ENCODE measurements around the gene LHFPL2. TPM values are rescaled to one million over a fixed set of nuclear protein-coding genes. Genes with fewer than 3 reads are reported as not detected.
"Not testable (repeated sequence)": the region's sequence is repeated elsewhere in the genome, so short reads cannot be mapped to it uniquely, and the experiment has no call there.

LHFPL2 gene
- total RNA-seq, 1 experiment from 2014 or later: 57.2 TPM

DNA sequence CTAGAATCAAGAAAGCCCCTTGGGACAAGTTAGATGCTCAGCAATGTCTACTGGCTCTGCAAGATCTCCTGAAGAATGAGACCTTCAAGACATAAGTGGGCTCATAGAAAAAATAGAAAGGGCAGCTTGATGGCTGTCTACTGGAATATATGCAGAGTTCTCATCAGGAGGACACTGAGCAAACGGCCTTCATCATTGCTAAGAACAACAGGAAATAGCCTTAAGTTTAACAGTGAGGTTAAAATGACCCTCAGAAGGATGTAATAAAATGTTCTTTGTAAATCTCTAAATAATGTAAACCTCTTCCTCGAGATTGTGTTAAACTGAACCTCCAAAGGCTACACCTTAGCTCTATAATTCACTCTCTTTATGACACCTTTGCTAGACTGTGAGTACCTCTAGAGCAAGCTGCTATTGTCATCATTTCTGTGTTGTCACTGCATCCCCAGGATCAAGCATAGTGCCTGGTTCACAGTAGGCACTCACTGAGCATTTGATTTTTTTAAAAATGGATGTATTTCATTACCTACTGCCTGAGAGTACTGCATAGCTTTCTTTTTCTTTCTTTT is 22.2 kb upstream of the LHFPL2 start:
- DNase-seq (ENCODE audit: low read depth, low spot score): no peak
- in situ Hi-C loops (cut with HindIII; ENCODE audit: low pct_unique_long_range_greater_than_20kb, low sequenced_read_pairs): no loop called here

DNA sequence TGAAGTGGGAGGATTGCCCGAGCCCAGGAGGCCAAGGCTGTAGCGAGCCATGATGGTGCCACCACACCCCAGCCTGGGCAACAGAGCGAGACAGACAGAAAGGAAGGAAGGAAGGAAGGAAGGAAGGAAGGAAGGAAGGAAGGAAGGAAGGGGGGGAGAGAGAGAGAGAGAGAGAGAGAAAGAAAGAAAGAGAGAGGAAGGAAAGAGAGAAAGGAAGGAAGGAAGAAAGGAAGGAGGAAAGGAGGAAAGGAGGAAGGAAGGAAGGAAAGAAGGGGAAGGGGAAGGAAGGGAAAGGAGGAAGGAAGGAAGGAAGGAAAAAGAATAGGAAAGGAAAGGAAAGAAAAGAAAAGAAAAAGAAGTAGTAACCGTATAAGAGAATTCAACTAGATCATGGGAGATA is 20.8 kb upstream of the LHFPL2 start:
- in situ Hi-C loops (cut with HindIII; ENCODE audit: low pct_unique_long_range_greater_than_20kb, low sequenced_read_pairs): no loop called here
- no peak for DNase-seq (ENCODE audit: low read depth, low spot score)

DNA sequence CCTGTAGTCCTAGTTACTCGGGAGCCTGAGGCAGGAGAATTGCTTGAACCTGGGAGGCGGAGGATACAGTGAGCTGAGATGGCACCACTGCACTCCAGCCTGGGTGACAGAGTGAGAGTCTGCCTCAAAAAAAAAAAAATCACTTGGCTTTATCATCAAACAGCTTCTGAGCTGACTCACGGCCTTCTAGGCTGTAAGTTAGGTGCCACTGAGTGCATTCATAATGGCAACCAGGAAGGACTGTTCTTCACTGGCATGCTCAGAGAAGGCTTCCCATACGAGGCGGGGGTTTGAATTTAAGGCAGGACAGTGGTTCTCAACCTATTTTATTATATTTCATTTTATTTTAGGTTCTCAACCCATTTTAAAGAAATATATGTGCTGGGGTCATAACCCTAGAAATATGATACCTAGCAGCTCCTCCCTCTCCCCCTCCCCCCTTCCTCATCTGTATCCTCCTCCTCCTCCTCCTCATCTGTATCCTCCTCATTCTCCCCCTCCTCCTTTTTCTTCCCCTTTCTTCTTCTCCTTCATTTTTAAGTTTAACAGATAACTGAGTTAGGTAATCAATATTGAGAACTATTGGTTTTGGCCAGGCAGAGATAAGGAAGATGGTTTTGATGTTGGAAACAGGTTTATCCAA is 19.0 kb upstream of the LHFPL2 start:
- DNase-seq (ENCODE audit: low read depth, low spot score): no peak
- in situ Hi-C loops (cut with HindIII; ENCODE audit: low pct_unique_long_range_greater_than_20kb, low sequenced_read_pairs): no loop called here

DNA sequence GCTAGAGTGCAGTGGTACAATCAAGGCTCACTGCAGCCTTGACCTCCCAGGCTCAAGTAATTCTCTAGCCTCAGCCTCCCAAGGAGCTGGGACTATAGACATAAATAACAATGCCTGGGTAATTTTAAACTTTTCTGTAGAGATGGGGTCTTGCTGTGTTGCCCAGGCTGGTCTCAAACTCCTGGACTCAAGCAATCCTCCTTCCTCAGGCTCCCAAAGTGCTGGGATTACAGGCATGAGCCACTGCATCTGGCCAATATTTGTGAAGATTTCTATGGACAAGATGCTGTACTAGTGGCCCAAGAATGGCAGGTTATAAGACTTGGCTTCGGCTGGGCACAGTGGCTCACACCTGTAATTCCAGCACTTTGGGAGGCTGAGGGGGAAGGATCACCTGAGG is 18.4 kb upstream of the LHFPL2 start:
- DNase-seq (ENCODE audit: low read depth, low spot score); in situ Hi-C loops (cut with HindIII; ENCODE audit: low pct_unique_long_range_greater_than_20kb, low sequenced_read_pairs): not testable (repeated sequence)

DNA sequence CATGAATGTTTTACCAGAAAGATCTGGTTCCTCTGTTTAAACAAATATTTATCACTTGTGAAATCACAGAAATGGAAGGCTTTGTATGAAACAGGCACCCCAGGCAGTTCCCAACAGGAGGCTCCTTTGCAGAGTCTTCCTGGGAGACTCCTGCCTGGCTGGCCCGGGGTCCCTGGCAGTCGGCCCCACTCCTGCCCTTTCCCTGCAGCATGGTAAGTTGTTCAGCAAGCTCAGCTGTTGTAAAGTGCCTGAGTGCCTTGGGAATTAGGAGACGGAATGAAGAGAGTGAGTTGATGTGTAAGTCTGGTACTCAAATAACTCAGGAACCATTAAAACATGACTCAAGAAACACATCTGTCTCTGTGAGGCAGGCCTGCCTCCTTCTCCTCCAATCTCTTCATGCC is 17.5 kb upstream of the LHFPL2 start:
- in situ Hi-C loops (cut with HindIII; ENCODE audit: low pct_unique_long_range_greater_than_20kb, low sequenced_read_pairs): no loop called here
- DNase-seq (ENCODE audit: low read depth, low spot score): no peak

GRCh38 chr5:78665534-78665933 is 17.0 kb upstream of the LHFPL2 start:
- in situ Hi-C loops (cut with HindIII; ENCODE audit: low pct_unique_long_range_greater_than_20kb, low sequenced_read_pairs): no loop called here
- DNase-seq (ENCODE audit: low read depth, low spot score): no peak

GRCh38 chr5:78662323-78662722 is 13.8 kb upstream of the LHFPL2 start:
- DNase-seq (ENCODE audit: low read depth, low spot score): no peak
- in situ Hi-C loops (cut with HindIII; ENCODE audit: low pct_unique_long_range_greater_than_20kb, low sequenced_read_pairs): no loop called here

GRCh38 chr5:78661691-78662090 is 13.1 kb upstream of the LHFPL2 start:
- no peak for DNase-seq (ENCODE audit: low read depth, low spot score)
- in situ Hi-C loops (cut with HindIII; ENCODE audit: low pct_unique_long_range_greater_than_20kb, low sequenced_read_pairs): no loop called here

DNA sequence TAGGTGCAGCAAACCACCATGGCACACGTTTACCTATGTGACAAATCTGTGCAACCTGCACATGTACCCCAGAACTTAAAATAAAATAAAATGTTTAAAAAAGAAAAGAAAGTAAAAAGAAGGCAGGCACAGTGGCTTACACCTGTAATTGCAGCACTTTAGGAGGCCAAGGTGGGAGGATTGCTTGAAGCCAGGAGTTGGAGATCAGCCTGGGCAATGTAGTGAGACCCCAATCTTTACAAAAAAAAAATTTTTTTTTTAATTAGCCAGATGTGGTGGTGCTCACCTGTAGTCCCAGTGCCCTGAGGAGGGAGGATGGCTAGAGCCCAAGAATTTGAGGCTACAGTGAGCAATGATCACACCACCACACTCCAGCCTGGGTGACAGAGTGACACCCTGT is 12.5 kb upstream of the LHFPL2 start:
- no peak for DNase-seq (ENCODE audit: low read depth, low spot score)
- in situ Hi-C loops (cut with HindIII; ENCODE audit: low pct_unique_long_range_greater_than_20kb, low sequenced_read_pairs): no loop called here

GRCh38 chr5:78660401-78660800 is 11.8 kb upstream of the LHFPL2 start:
- no peak for DNase-seq (ENCODE audit: low read depth, low spot score)
- in situ Hi-C loops (cut with HindIII; ENCODE audit: low pct_unique_long_range_greater_than_20kb, low sequenced_read_pairs): no loop called here

- DNase-seq (ENCODE audit: low read depth, low spot score): no peak
- in situ Hi-C loops (cut with HindIII; ENCODE audit: low pct_unique_long_range_greater_than_20kb, low sequenced_read_pairs): no loop called here
Measured at GRCh38 chr5:78659714-78660113, 11.1 kb upstream of the LHFPL2 start.

GRCh38 chr5:78659114-78659513 is 10.5 kb upstream of the LHFPL2 start:
- in situ Hi-C loops (cut with HindIII; ENCODE audit: low pct_unique_long_range_greater_than_20kb, low sequenced_read_pairs): no loop called here
- DNase-seq (ENCODE audit: low read depth, low spot score): peak; percentile 85

DNA sequence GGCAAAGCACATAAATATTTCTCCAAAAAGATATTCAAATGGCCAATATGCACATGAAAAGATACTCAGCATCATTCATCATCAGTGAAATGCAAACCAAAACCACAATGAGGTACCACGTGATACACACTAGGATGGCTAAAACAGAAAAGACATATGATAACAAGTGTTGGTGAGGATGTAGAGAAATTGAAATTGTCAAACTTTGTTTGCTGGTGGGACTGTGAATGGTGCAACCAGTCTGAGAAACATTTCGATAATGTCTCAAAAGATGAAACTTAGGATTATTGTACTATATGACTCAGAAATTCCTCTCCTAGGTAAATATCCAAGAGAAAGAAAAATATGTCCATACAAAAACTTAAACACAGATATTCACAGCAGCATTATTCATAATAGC is 8.6 kb upstream of the LHFPL2 start:
- in situ Hi-C loops (cut with HindIII; ENCODE audit: low pct_unique_long_range_greater_than_20kb, low sequenced_read_pairs): no loop called here
- no peak for DNase-seq (ENCODE audit: low read depth, low spot score)

GRCh38 chr5:78655746-78656290 is 7.2 kb upstream of the LHFPL2 start:
- in situ Hi-C loops (cut with HindIII; ENCODE audit: low pct_unique_long_range_greater_than_20kb, low sequenced_read_pairs): no loop called here
- no peak for DNase-seq (ENCODE audit: low read depth, low spot score)

- no peak for DNase-seq (ENCODE audit: low read depth, low spot score)
- in situ Hi-C loops (cut with HindIII; ENCODE audit: low pct_unique_long_range_greater_than_20kb, low sequenced_read_pairs): no loop called here
Measured at GRCh38 chr5:78654386-78654785, 5.8 kb upstream of the LHFPL2 start.

DNA sequence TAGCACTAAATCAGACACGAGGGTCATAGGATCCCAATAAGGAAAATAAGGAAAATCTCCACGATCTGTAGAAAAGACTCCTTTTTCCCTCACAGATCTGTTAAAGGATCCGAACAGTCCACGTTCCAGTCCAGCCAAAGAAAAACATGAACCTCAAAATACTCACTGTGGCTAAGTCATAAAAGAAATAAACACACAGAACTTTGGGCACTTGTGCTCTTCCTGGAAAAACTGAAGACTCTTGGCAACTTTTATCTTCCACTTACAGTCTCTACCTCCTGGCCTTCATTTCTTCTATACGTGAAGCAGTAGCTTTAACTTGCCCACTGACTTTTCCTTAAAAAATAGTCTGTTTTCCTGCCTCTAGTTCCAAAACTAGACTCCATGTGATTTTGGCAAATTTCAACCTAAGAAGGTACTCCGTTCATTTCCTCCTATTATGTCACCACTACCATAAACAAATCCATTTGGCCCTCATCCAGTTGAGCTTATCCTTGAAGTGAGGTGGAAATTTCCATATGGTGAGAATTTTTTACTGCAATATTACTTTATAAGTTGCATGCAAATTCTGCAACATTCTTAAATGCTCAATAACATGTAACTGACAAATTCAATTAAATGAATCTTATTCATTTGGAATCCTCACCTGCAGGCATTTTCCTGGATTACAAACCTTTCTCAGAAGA is 5.3 kb upstream of the LHFPL2 start:
- no peak for DNase-seq (ENCODE audit: low read depth, low spot score)

DNA sequence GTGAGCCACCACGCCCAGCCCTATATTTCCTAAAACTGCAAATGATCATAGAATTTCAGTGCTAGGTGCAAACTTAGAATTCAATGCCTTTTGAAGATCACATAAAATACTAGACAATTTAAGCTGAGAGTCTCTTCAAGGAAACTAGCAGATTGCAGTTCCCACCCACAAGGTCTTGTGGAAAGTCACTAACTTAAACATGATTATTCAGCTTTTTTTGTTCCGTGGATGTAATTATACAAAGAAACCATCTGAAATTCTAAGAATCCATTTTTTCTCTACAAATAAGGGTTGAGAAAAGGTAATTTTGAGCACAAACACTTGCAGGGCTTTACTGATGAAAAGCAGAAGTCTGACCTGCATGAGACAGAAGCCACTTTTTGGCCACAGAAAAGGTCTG is 4.5 kb upstream of the LHFPL2 start:
- no peak for DNase-seq (ENCODE audit: low read depth, low spot score)
- in situ Hi-C loops (cut with HindIII; ENCODE audit: low pct_unique_long_range_greater_than_20kb, low sequenced_read_pairs): no loop called here

More for the DNA sequence above, 5.3 kb upstream of the LHFPL2 start:
- in situ Hi-C loops (cut with HindIII; ENCODE audit: low pct_unique_long_range_greater_than_20kb, low sequenced_read_pairs): no loop called here

DNA sequence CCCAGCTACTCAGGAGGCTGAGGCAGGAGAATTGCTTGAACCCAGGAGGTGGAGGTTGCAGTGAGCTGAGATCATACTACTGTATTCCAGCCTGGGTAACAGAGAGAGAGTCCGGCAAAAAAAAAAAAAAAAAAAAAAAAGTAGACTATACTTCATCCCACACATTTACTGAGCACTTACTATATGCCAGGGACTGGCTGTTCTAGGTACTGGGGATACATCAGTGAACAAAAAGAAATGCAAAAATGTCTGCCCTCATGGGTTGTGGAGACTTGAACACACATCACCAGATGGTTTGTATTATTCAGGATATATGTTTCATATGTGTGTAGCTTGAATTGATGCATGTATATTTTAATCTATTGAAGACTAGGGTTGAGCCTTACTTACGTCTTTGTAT is 2.9 kb upstream of the LHFPL2 start:
- in situ Hi-C loops (cut with HindIII; ENCODE audit: low pct_unique_long_range_greater_than_20kb, low sequenced_read_pairs): no loop called here
- DNase-seq (ENCODE audit: low read depth, low spot score): no peak

DNA sequence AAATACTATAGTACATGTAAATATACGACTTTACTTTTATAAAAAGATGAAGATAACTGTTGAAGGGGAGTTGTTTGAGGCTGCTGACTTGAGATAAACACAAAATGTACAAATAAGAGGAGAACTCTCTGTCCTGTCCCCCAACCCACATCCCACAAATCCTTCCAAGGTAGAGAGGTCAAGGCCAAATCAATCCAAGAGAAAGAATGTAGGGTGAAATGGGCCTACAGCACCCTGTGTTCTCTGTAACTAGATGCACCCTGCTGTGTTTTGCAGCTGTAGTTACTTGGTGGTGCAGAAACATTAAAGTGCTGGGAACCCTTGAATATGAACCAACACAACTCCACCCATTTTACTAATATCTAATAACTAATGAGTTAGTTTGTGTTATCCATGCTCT is 2.0 kb upstream of the LHFPL2 start:
- in situ Hi-C loops (cut with HindIII; ENCODE audit: low pct_unique_long_range_greater_than_20kb, low sequenced_read_pairs): no loop called here
- no peak for DNase-seq (ENCODE audit: low read depth, low spot score)

Measured in SK-MEL-5 (cell line).